ENCODE data around the gene KDM7A. TPM values are rescaled to one million over a fixed set of nuclear protein-coding genes. Genes with fewer than 3 reads are reported as not detected.

KDM7A gene
- polyA plus RNA-seq, 1 donor from 2014 or later = 8.2 TPM

DNA sequence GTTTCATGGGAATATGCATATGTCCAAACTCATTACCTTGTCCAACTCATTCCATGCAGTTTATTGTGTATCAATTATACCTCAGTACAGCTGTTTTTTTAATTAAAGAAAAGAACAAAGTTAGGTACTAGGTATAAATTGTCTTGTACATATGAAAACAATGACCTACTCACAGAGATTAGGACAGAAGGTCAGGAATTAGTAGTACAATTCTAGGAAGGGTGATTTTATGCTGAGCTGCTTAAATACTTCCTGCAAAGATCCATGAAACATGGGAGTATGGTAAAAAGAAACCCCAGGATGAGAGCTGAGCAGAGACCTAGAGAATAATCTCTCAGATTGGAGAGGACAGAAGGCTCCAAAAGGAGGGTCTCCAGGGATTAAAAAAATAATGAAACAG, 13.8 kb upstream of the KDM7A start:
- TF ChIP-seq, protein P1, sequence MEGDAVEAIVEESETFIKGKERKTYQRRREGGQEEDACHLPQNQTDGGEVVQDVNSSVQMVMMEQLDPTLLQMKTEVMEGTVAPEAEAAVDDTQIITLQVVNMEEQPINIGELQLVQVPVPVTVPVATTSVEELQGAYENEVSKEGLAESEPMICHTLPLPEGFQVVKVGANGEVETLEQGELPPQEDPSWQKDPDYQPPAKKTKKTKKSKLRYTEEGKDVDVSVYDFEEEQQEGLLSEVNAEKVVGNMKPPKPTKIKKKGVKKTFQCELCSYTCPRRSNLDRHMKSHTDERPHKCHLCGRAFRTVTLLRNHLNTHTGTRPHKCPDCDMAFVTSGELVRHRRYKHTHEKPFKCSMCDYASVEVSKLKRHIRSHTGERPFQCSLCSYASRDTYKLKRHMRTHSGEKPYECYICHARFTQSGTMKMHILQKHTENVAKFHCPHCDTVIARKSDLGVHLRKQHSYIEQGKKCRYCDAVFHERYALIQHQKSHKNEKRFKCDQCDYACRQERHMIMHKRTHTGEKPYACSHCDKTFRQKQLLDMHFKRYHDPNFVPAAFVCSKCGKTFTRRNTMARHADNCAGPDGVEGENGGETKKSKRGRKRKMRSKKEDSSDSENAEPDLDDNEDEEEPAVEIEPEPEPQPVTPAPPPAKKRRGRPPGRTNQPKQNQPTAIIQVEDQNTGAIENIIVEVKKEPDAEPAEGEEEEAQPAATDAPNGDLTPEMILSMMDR (IDR thresholded peaks at IDR 0.05; ENCODE audit: poor library complexity, severe bottlenecking) = no peak
- TF ChIP-seq POLR2AphosphoS5 (IDR thresholded peaks at IDR 0.05) = no peak
- H3K9ac ChIP-seq (ENCODE audit: low read length) = no peak overlapping the region

DNA sequence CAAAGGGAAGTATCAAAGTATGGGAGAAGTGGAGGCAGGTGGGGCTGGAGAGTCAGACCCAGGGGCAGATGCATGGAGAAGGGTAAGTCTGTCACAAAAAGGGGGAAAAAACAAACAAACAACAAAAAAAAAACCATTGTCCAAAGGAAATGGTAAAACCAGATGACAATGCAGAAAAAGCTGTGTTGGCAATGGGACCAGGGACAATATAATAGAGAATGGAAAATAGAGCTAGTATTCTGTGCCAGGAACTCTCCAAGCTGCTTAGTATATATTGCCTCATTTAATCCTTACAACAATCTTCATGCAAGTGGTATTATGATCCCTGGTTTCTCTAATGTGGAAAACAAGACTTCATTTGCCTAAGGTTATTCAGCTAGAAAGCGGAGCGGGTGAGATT, 13.1 kb upstream of the KDM7A start:
- Histone ChIP-seq H3K79me2 (replicated peaks; ENCODE audit: insufficient read depth, low read length) (no peaks in the 10 kb centered on the region), H2AFZ (ENCODE audit: low read depth, low read length) (no peak overlapping the region), H3K9me2 (ENCODE audit: insufficient read depth, low read length) (no peaks in the 10 kb centered on the region), H3K36me3 (ENCODE audit: insufficient read depth, low read length) (no peaks in the 10 kb centered on the region), H3K4me3 (ENCODE audit: low read length) (no peak overlapping the region), H3K9ac (ENCODE audit: low read length) (no peak overlapping the region), H3K9me3 (ENCODE audit: low read length) (no peaks in the 10 kb centered on the region), H3K4me2 (ENCODE audit: low read length) (no peak overlapping the region), H3K27ac (ENCODE audit: low read length) (no peak overlapping the region), H3K27me3 (ENCODE audit: insufficient read depth, low read depth, low read length) (no peaks in the 10 kb centered on the region), H4K20me1 (ENCODE audit: insufficient read depth) (no peaks in the 10 kb centered on the region), H3F3A (ENCODE audit: insufficient read depth, low read length, poor library complexity, severe bottlenecking) (no peaks in the 10 kb centered on the region)
- no peak for TF ChIP-seq EZH2 (IDR thresholded peaks at IDR 0.05; ENCODE audit: borderline replicate concordance, insufficient read depth, low read length, poor library complexity, severe bottlenecking)
- TF ChIP-seq POLR2AphosphoS5 (IDR thresholded peaks at IDR 0.05) = no peak
- TF ChIP-seq SMC3 (conservative IDR thresholded peaks at IDR 0.05; ENCODE audit: poor library complexity) = no peak
- TF ChIP-seq, protein P2, sequence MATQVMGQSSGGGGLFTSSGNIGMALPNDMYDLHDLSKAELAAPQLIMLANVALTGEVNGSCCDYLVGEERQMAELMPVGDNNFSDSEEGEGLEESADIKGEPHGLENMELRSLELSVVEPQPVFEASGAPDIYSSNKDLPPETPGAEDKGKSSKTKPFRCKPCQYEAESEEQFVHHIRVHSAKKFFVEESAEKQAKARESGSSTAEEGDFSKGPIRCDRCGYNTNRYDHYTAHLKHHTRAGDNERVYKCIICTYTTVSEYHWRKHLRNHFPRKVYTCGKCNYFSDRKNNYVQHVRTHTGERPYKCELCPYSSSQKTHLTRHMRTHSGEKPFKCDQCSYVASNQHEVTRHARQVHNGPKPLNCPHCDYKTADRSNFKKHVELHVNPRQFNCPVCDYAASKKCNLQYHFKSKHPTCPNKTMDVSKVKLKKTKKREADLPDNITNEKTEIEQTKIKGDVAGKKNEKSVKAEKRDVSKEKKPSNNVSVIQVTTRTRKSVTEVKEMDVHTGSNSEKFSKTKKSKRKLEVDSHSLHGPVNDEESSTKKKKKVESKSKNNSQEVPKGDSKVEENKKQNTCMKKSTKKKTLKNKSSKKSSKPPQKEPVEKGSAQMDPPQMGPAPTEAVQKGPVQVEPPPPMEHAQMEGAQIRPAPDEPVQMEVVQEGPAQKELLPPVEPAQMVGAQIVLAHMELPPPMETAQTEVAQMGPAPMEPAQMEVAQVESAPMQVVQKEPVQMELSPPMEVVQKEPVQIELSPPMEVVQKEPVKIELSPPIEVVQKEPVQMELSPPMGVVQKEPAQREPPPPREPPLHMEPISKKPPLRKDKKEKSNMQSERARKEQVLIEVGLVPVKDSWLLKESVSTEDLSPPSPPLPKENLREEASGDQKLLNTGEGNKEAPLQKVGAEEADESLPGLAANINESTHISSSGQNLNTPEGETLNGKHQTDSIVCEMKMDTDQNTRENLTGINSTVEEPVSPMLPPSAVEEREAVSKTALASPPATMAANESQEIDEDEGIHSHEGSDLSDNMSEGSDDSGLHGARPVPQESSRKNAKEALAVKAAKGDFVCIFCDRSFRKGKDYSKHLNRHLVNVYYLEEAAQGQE (IDR thresholded peaks at IDR 0.05; ENCODE audit: borderline replicate concordance) = no peak
- TF ChIP-seq RAD21 (conservative IDR thresholded peaks at IDR 0.05) = no peak
- no peak for TF ChIP-seq TAF1 (IDR thresholded peaks at IDR 0.05; ENCODE audit: low read depth)
- no peak for TF ChIP-seq EP300 (conservative IDR thresholded peaks at IDR 0.05; ENCODE audit: poor library complexity, severe bottlenecking)
- no peak for TF ChIP-seq MXI1 (conservative IDR thresholded peaks at IDR 0.05; ENCODE audit: poor library complexity, severe bottlenecking)
- TF ChIP-seq, protein P1 (IDR thresholded peaks at IDR 0.05; ENCODE audit: poor library complexity, severe bottlenecking) = no peak

More for the DNA sequence above, 13.8 kb upstream of the KDM7A start:
- H3K36me3 ChIP-seq (ENCODE audit: insufficient read depth, low read length) = no peaks in the 10 kb centered on the region
- H4K20me1 ChIP-seq (ENCODE audit: insufficient read depth) = no peaks in the 10 kb centered on the region
- no peak overlapping the region for H3K4me3 ChIP-seq (ENCODE audit: low read length)
- no peaks in the 10 kb centered on the region for H3F3A ChIP-seq (ENCODE audit: insufficient read depth, low read length, poor library complexity, severe bottlenecking)
- no peaks in the 10 kb centered on the region for H3K9me2 ChIP-seq (ENCODE audit: insufficient read depth, low read length)
- no peak overlapping the region for H3K27ac ChIP-seq (ENCODE audit: low read length)
- no peaks in the 10 kb centered on the region for H3K79me2 ChIP-seq (replicated peaks; ENCODE audit: insufficient read depth, low read length)
- no peaks in the 10 kb centered on the region for H3K27me3 ChIP-seq (ENCODE audit: insufficient read depth, low read depth, low read length)
- no peak overlapping the region for H2AFZ ChIP-seq (ENCODE audit: low read depth, low read length)
- H3K4me2 ChIP-seq (ENCODE audit: low read length) = no peak overlapping the region
- no peaks in the 10 kb centered on the region for H3K9me3 ChIP-seq (ENCODE audit: low read length)

All from neural cell (in vitro differentiated cells).